DND-41 (cell line): ENCODE data around the gene PCDHGB2.
"Not testable (repeated sequence)": the region's sequence is repeated elsewhere in the genome, so short reads cannot be mapped to it uniquely, and the experiment has no call there.

Source experiments
- ATAC-seq: fragments of 200-7000 bp; cut with Tn5 transposase; 3 replicates; pipeline ENCODE4 v1.9.1; 2021; ENCODE audit warnings: low read depth; ENCODE audit not compliant: insufficient read depth
- DNase-seq: peaks from one replicate; pipeline ENCODE4 v3.0.0-alpha.2; 2020
- H2AFZ ChIP-seq: 2 replicates; pipeline ENCODE4 v1.6.0; 2012; ENCODE audit warnings: low read depth, low read length
- H3K27ac ChIP-seq: 2 replicates; pipeline ENCODE4 v1.5.1; 2012; ENCODE audit warnings: low read length, inconsistent platforms
- H3K27me3 ChIP-seq: fragments of 200-600 bp; sonication (generic); 2 replicates; pipeline ENCODE4 v1.6.0; 2012; ENCODE audit warnings: low read length, mild to moderate bottlenecking, inconsistent platforms; ENCODE audit not compliant: insufficient read depth, poor library complexity
- H3K36me3 ChIP-seq: 2 replicates; pipeline ENCODE4 v1.5.1; 2012; ENCODE audit warnings: low read length, inconsistent platforms; ENCODE audit not compliant: insufficient read depth
- H3K4me1 ChIP-seq: 2 replicates; pipeline ENCODE4 v1.5.1; 2012; ENCODE audit warnings: mild to moderate bottlenecking, low read length; ENCODE audit not compliant: insufficient read depth
- H3K4me2 ChIP-seq: 2 replicates; pipeline ENCODE4 v1.6.0; 2012; ENCODE audit warnings: mild to moderate bottlenecking, moderate library complexity, low read length, inconsistent platforms; ENCODE audit not compliant: insufficient read depth
- H3K4me3 ChIP-seq, 2 experiments: fragments of 200-600 bp in 1 of 2; shearing (Covaris generic) in 1 of 2; 2 replicates each; pipeline ENCODE4 v1.5.1; 2012 to 2016; ENCODE audit warnings: inconsistent platforms in 2 of 2, low read length in 2 of 2, mild to moderate bottlenecking in 2 of 2, low read depth in 1 of 2, moderate library complexity in 1 of 2
- H3K79me2 ChIP-seq: 2 replicates; pipeline ENCODE4 v1.6.0; 2012; ENCODE audit warnings: low read length, inconsistent platforms; ENCODE audit not compliant: insufficient read depth
- H3K9ac ChIP-seq: 2 replicates; pipeline ENCODE4 v1.6.0; 2012; ENCODE audit warnings: low read depth, mild to moderate bottlenecking, inconsistent platforms, low read length, moderate library complexity
- H3K9me3 ChIP-seq: 2 replicates; pipeline ENCODE4 v1.5.1; 2012; ENCODE audit warnings: low read length, moderate library complexity, mild to moderate bottlenecking, inconsistent platforms; ENCODE audit not compliant: insufficient read depth, severe bottlenecking
- H4K20me1 ChIP-seq: 2 replicates; pipeline ENCODE4 v1.6.0; 2012; ENCODE audit warnings: low read length; ENCODE audit not compliant: insufficient read depth
- CTCF ChIP-seq: IDR thresholded peaks from 2 replicates; pipeline ENCODE4 v1.5.1; 2012; ENCODE audit warnings: borderline replicate concordance, low read length, moderate library complexity, mild to moderate bottlenecking; ENCODE audit not compliant: poor library complexity, severe bottlenecking; ENCODE audit errors: extremely low read depth
- EZH2 ChIP-seq: IDR thresholded peaks from 3 replicates; pipeline ENCODE4 v1.6.1; 2012; ENCODE audit warnings: borderline replicate concordance, low read depth, mild to moderate bottlenecking, moderate library complexity, low read length, inconsistent platforms; ENCODE audit not compliant: severe bottlenecking

The PCDHGB2 gene

GRCh38 chr5:141375444-141376155 is 15.8 kb downstream of the PCDHGB2 start:
- not testable (repeated sequence) for ATAC-seq, H3K27ac ChIP-seq, H3K4me1 ChIP-seq, H3K9me3 ChIP-seq, H3K36me3 ChIP-seq, H3K79me2 ChIP-seq, H3K4me2 ChIP-seq, DNase-seq, H4K20me1 ChIP-seq, H3K9ac ChIP-seq, H3K4me3 ChIP-seq, H3K27me3 ChIP-seq, H2AFZ ChIP-seq
- peak; percentile 19 for TF ChIP-seq CTCF

- no peak for DNase-seq
- Histone ChIP-seq H3K9ac (no peak within 1 kb of the TSS), H3K4me2 (no peak within 1 kb of the TSS), H3K4me3 (no peak within 1 kb of the TSS), H2AFZ (no peak within 1 kb of the TSS), H4K20me1 (no peaks in the 10 kb centered on the region), H3K9me3 (no peaks in the 10 kb centered on the region), H3K79me2 (no peaks in the 10 kb centered on the region), H3K27ac (no peak within 1 kb of the TSS), H3K27me3 (no peaks in the 10 kb centered on the region), H3K4me1 (no peaks in the 10 kb centered on the region), H3K36me3 (no peaks in the 10 kb centered on the region)
- TF ChIP-seq CTCF (no peak), EZH2 (no peak)
- no peak for ATAC-seq
Observed at GRCh38 chr5:141382469-141383294, 22.9 kb downstream of the PCDHGB2 start, which contains the start of gene PCDHGA7. TSS of gene PCDHGA7 (plus strand) at chr5:141382742. CDS start at chr5:141382900, 158 bp downstream.

- no peak for TF ChIP-seq EZH2
- TF ChIP-seq CTCF, result no peak
- no peaks in the 10 kb centered on the region for H3K36me3 ChIP-seq
- no peaks in the 10 kb centered on the region for H3K79me2 ChIP-seq
- H3K9me3 ChIP-seq, result no peaks in the 10 kb centered on the region
- H3K4me1 ChIP-seq, result no peaks in the 10 kb centered on the region
- no peaks in the 10 kb centered on the region for H3K27me3 ChIP-seq
- no peak overlapping the region for H2AFZ ChIP-seq
- no peak for DNase-seq
- no peak for ATAC-seq
- no peak overlapping the region for H3K4me3 ChIP-seq
- no peak overlapping the region for H3K9ac ChIP-seq
- H3K27ac ChIP-seq, result no peak overlapping the region
- H3K4me2 ChIP-seq, result no peak overlapping the region
- no peaks in the 10 kb centered on the region for H4K20me1 ChIP-seq
Observed at GRCh38 chr5:141383345-141383744, 23.6 kb downstream of the PCDHGB2 start.
